GM19043 (cell line): Measurements from ENCODE around the gene CHD2.
"Not testable (repeated sequence)": the region's sequence is repeated elsewhere in the genome, so short reads cannot be mapped to it uniquely, and the experiment has no call there.

Experiments
- ATAC-seq: cut with Tn5 transposase; IDR thresholded peaks from one replicate; pipeline ENCODE4 v1.9.1; 2021; ENCODE audit warnings: low read depth; ENCODE audit not compliant: unreplicated experiment

The CHD2 gene

GRCh38 chr15:93031557-93032384 is 131.6 kb downstream of the CHD2 start:
- ATAC-seq = not testable (repeated sequence)

- not testable (repeated sequence) for ATAC-seq
Measured at GRCh38 chr15:93032515-93033206, 132.5 kb downstream of the CHD2 start.

GRCh38 chr15:93033434-93034045 is 133.4 kb downstream of the CHD2 start:
- no peak for ATAC-seq

GRCh38 chr15:93034512-93034911 is 134.4 kb downstream of the CHD2 start:
- ATAC-seq = no peak

- no peak for ATAC-seq
Measured at GRCh38 chr15:93035092-93035915, 135.2 kb downstream of the CHD2 start.

- peak; percentile 77 for ATAC-seq
Measured at GRCh38 chr15:93035953-93036810, 136.1 kb downstream of the CHD2 start.

- no peak for ATAC-seq
Measured at GRCh38 chr15:93036951-93037819, 137.1 kb downstream of the CHD2 start.

- ATAC-seq = no peak
Measured at GRCh38 chr15:93037820-93038705, 137.9 kb downstream of the CHD2 start.

GRCh38 chr15:93039562-93040287 is 139.6 kb downstream of the CHD2 start:
- not testable (repeated sequence) for ATAC-seq

- ATAC-seq = no peak
Measured at GRCh38 chr15:93040288-93041158, 140.4 kb downstream of the CHD2 start.

GRCh38 chr15:93041159-93041547 is 141.0 kb downstream of the CHD2 start:
- no peak for ATAC-seq

- no peak for ATAC-seq
Measured at GRCh38 chr15:93042211-93042610, 142.1 kb downstream of the CHD2 start.

GRCh38 chr15:93042691-93043378 is 142.7 kb downstream of the CHD2 start:
- no peak for ATAC-seq

- ATAC-seq = no peak
Measured at GRCh38 chr15:93043621-93044300, 143.6 kb downstream of the CHD2 start.
